HEK293T (cell line): Measurements from ENCODE around the gene MAEA.
"Not testable (repeated sequence)": the region's sequence is repeated elsewhere in the genome, so short reads cannot be mapped to it uniquely, and the experiment has no call there.

Source experiments
- CTCF ChIA-PET: fragments of 350-600 bp; formaldehyde crosslinking; extraction: SDS; loops from one replicate; lab custom pipeline; 2021; ENCODE audit warnings: antibody characterized with exemption, inconsistent platforms; lab: Yijun Ruan, JAX
- POLR2A ChIA-PET: fragments of 350-600 bp; formaldehyde crosslinking; extraction: SDS; loops from one replicate; lab custom pipeline; 2020; ENCODE audit warnings: antibody characterized with exemption, inconsistent platforms; lab: Yijun Ruan, JAX
- DNase-seq: peaks from one replicate; pipeline ENCODE4 v3.0.0; 2012; ENCODE audit warnings: mixed read lengths; ENCODE audit errors: extremely low spot score
- ARNT ChIP-seq: fragments of 450-650 bp; IDR thresholded peaks from 2 replicates; pipeline ENCODE4 v1.6.1; 2017; ENCODE audit warnings: mild to moderate bottlenecking
- BHLHE40 ChIP-seq: fragments of 450-650 bp; IDR thresholded peaks from 2 replicates; pipeline ENCODE4 v1.6.1; 2016; ENCODE audit warnings: mild to moderate bottlenecking, moderate library complexity, borderline replicate concordance
- CTBP1 ChIP-seq: fragments of 450-650 bp; IDR thresholded peaks from 2 replicates; pipeline ENCODE4 v1.6.1; 2016; ENCODE audit warnings: borderline replicate concordance
- ELF4 ChIP-seq: fragments of 450-650 bp; IDR thresholded peaks from 2 replicates; pipeline ENCODE4 v1.6.1; 2017; ENCODE audit warnings: antibody characterized with exemption
- FOXA1 ChIP-seq: fragments of 450-650 bp; IDR thresholded peaks from 2 replicates; pipeline ENCODE4 v1.6.1; 2016; ENCODE audit warnings: mild to moderate bottlenecking
- FOXK2 ChIP-seq: fragments of 450-650 bp; IDR thresholded peaks from 2 replicates; pipeline ENCODE4 v1.6.1; 2016; ENCODE audit warnings: mild to moderate bottlenecking
- FOXM1 ChIP-seq: fragments of 450-650 bp; IDR thresholded peaks from 2 replicates; pipeline ENCODE4 v1.6.1; 2017; ENCODE audit warnings: mild to moderate bottlenecking, borderline replicate concordance
- HDGF ChIP-seq: fragments of 450-650 bp; IDR thresholded peaks from 2 replicates; pipeline ENCODE4 v1.6.1; 2017; ENCODE audit warnings: antibody characterized with exemption, borderline replicate concordance
- L3MBTL2 ChIP-seq: fragments of 450-650 bp; conservative IDR thresholded peaks from 2 replicates; pipeline ENCODE4 v1.6.1; 2016; ENCODE audit warnings: mild to moderate bottlenecking
- LEF1 ChIP-seq: fragments of 450-650 bp; IDR thresholded peaks from 2 replicates; pipeline ENCODE4 v1.6.1; 2017; ENCODE audit warnings: mild to moderate bottlenecking, borderline replicate concordance
- NFRKB ChIP-seq: fragments of 450-650 bp; IDR thresholded peaks from 2 replicates; pipeline ENCODE4 v1.6.1; 2016; ENCODE audit warnings: mild to moderate bottlenecking, moderate library complexity
- PKNOX1 ChIP-seq: fragments of 450-650 bp; IDR thresholded peaks from 2 replicates; pipeline ENCODE4 v1.6.1; 2016
- SP1 ChIP-seq: fragments of 450-650 bp; IDR thresholded peaks from 2 replicates; pipeline ENCODE4 v1.6.1; 2017
- SUZ12 ChIP-seq: fragments of 450-650 bp; IDR thresholded peaks from 2 replicates; pipeline ENCODE4 v1.6.1; 2016; ENCODE audit warnings: mild to moderate bottlenecking
- TARDBP ChIP-seq: fragments of 450-650 bp; IDR thresholded peaks from 2 replicates; pipeline ENCODE4 v1.6.1; 2016
- ZNF384 ChIP-seq: fragments of 450-650 bp; IDR thresholded peaks from 2 replicates; pipeline ENCODE4 v1.6.1; 2016

The MAEA gene

GRCh38 chr4:1334579-1334895 is 44.8 kb downstream of the MAEA start:
- no peak for TF ChIP-seq ZNF384
- TF ChIP-seq NFRKB, result no peak
- TF ChIP-seq SUZ12, result no peak
- no peak for TF ChIP-seq FOXM1
- TF ChIP-seq L3MBTL2, result no peak
- no peak for TF ChIP-seq SP1
- TF ChIP-seq HDGF, result no peak
- ChIA-PET CTCF (no interaction called here), POLR2A (no interaction called here)
- DNase-seq, result no peak

- CTCF ChIA-PET, DNase-seq, POLR2A ChIA-PET: not testable (repeated sequence)
These were observed 45.6 kb downstream of the MAEA start for GRCh38 chr4:1335193-1335883.

GRCh38 chr4:1336088-1336491 is 46.4 kb downstream of the MAEA start:
- POLR2A ChIA-PET, result no interaction called here
- DNase-seq, result no peak
- CTCF ChIA-PET, result no interaction called here
- TF ChIP-seq TARDBP (no peak), HDGF (no peak), ZNF384 (no peak), SP1 (no peak), L3MBTL2 (no peak), PKNOX1 (no peak), CTBP1 (no peak), FOXA1 (no peak), LEF1 (no peak), ELF4 (no peak), SUZ12 (no peak), FOXK2 (no peak), FOXM1 (no peak), BHLHE40 (no peak), NFRKB (no peak), ARNT (no peak)

- no peak for DNase-seq
- TF ChIP-seq SUZ12 (no peak), ELF4 (no peak), SP1 (no peak), FOXK2 (no peak), ZNF384 (no peak), PKNOX1 (no peak), TARDBP (no peak), CTBP1 (no peak), FOXM1 (no peak)
- ChIA-PET CTCF (no interaction called here), POLR2A (no interaction called here)
These were observed 47.7 kb downstream of the MAEA start for GRCh38 chr4:1337376-1337831.

- TF ChIP-seq SP1 (no peak), LEF1 (no peak), FOXA1 (no peak), HDGF (no peak), FOXM1 (no peak), ELF4 (no peak)
- no peak for DNase-seq
- ChIA-PET CTCF (no interaction called here), POLR2A (no interaction called here)
These were observed 48.5 kb downstream of the MAEA start for GRCh38 chr4:1337951-1338751.

- CTCF ChIA-PET, result no interaction called here
- no peak for DNase-seq
- POLR2A ChIA-PET, result no interaction called here
These were observed 49.2 kb downstream of the MAEA start for GRCh38 chr4:1338752-1339414.

GRCh38 chr4:1339489-1339888 is 49.8 kb downstream of the MAEA start:
- no peak for DNase-seq
- CTCF ChIA-PET, result no interaction called here
- TF ChIP-seq LEF1 (no peak), ZNF384 (no peak), FOXA1 (no peak), ELF4 (no peak)
- POLR2A ChIA-PET, result no interaction called here

More at GRCh38 chr4:1338752-1339414, 49.2 kb downstream of the MAEA start:
- TF ChIP-seq FOXM1 (no peak), ELF4 (no peak), SUZ12 (no peak), ARNT (no peak)
